Ovary (tissue), 3 donors: Measurements from ENCODE around the gene ZFPM1.

Experiments used
- POLR2A ChIP-seq: fragments of 450-650 bp; IDR thresholded peaks from one replicate; pipeline ENCODE4 v1.6.1; 2017; ENCODE audit warnings: antibody characterized with exemption, mild to moderate bottlenecking, moderate library complexity
- TF ChIP-seq, protein P1 (sequence below), 3 donors: fragments of 450-650 bp in 2 of 3; fragments of 200-600 bp in 1 of 3; IDR thresholded peaks; one replicate each; pipeline versions ENCODE4 v1.5.1 to v1.8.0; 2016 to 2022; ENCODE audit warnings: antibody characterized with exemption in 3 of 3, mild to moderate bottlenecking in 1 of 3
- donor health status: DM: no; HTN: no; CAD: no.

DNA sequence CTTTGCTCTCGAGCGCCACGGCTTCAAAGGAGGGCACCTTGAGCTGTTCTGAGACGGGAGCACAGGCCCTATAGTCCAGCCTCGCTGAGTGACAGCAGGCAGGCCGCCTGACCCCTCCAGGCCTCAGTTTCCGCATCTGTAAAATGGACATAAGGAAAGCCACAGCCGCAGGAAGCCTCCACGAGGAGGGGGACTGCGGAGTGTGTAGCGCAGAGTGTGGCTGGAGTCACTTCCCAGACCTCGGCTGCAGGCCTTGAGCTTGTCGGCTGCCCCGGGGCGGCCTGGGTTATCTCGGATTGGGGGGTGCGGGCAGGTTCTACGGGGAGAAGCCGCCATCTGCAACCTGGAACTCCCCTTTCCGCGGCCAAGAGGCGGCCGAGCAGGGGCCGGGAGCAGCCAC is 40.8 kb downstream of the ZFPM1 start:
- TF ChIP-seq, protein P1, sequence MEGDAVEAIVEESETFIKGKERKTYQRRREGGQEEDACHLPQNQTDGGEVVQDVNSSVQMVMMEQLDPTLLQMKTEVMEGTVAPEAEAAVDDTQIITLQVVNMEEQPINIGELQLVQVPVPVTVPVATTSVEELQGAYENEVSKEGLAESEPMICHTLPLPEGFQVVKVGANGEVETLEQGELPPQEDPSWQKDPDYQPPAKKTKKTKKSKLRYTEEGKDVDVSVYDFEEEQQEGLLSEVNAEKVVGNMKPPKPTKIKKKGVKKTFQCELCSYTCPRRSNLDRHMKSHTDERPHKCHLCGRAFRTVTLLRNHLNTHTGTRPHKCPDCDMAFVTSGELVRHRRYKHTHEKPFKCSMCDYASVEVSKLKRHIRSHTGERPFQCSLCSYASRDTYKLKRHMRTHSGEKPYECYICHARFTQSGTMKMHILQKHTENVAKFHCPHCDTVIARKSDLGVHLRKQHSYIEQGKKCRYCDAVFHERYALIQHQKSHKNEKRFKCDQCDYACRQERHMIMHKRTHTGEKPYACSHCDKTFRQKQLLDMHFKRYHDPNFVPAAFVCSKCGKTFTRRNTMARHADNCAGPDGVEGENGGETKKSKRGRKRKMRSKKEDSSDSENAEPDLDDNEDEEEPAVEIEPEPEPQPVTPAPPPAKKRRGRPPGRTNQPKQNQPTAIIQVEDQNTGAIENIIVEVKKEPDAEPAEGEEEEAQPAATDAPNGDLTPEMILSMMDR (IDR thresholded peaks at IDR 0.05), result no peak
- TF ChIP-seq POLR2A, result no peak
